GM12875 (cell line): Measurements from ENCODE around the gene DENND1B.

Experiments
- H3K4me3 ChIP-seq: one replicate; pipeline ENCODE4 v1.5.1; 2011; ENCODE audit warnings: low read depth, low read length, control low read depth
- CTCF ChIP-seq: IDR thresholded peaks from 2 replicates; pipeline ENCODE4 v1.5.1; 2011; ENCODE audit warnings: low read depth, mild to moderate bottlenecking, control low read depth, inconsistent platforms, low read length, moderate library complexity, borderline replicate concordance; ENCODE audit not compliant: insufficient read depth

DENND1B gene

GRCh38 chr1:197465528-197466327 lies 309.6 kb downstream of the DENND1B start:
- no peak overlapping the region for H3K4me3 ChIP-seq
- TF ChIP-seq CTCF: no peak

GRCh38 chr1:197464044-197464443 lies 311.2 kb downstream of the DENND1B start:
- TF ChIP-seq CTCF: no peak
- no peak overlapping the region for H3K4me3 ChIP-seq

- no peak overlapping the region for H3K4me3 ChIP-seq
- no peak for TF ChIP-seq CTCF
Measured at GRCh38 chr1:197463142-197463541, 312.1 kb downstream of the DENND1B start.

- TF ChIP-seq CTCF: no peak
- no peak overlapping the region for H3K4me3 ChIP-seq
Measured at GRCh38 chr1:197462539-197462938, 312.7 kb downstream of the DENND1B start.
